ENCODE measurements around the gene MTRF1. TPM values are rescaled to one million over a fixed set of nuclear protein-coding genes. Genes with fewer than 3 reads are reported as not detected.

The MTRF1 gene, protein sequence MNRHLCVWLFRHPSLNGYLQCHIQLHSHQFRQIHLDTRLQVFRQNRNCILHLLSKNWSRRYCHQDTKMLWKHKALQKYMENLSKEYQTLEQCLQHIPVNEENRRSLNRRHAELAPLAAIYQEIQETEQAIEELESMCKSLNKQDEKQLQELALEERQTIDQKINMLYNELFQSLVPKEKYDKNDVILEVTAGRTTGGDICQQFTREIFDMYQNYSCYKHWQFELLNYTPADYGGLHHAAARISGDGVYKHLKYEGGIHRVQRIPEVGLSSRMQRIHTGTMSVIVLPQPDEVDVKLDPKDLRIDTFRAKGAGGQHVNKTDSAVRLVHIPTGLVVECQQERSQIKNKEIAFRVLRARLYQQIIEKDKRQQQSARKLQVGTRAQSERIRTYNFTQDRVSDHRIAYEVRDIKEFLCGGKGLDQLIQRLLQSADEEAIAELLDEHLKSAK
- 10 to 100 TPM; 22.1 to 35.5 (median 26.6) TPM for total RNA-seq
- 28.6 TPM for total RNA-seq (2013)
- 10.6 to 40.3 (median 23.1) reads per million in 29 experiments for total RNA-seq

DNA sequence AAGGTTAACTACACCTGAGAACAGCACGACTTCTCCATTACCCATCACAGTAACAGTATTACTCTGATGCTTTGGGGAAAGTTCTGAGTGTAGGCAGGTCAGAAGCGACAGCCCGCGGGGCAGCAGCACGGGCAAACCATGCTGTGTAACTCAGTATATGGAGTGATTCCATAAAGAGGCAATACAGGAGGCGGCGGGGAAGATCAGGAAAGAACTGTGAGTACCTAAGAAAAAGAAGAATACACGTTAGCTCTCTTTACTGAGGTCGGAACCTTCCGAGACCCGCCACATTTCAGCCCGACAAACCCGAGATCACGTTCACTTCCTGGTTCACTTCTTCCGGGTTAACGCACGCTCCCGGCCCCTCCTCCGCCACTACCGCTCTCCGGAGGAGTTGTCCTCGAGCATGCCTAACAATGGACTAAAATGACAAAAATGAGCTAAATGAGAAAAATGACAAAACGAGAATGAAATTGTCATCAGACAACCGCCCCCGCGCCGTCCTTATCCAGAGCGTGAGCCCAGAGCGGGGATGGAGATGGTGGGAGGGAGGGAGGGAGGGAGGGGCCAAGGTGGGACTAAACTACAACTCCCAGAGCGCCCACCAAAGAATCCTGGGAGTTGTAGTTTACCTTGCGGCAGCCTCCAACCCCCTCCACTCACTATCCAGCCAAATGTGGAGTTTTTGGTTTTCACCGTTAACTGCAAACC, at the start of gene MTRF1:
Gene MTRF1, minus strand, starts transcription at position 316 of the 711 bp plus-strand sequence. CDS start 2,669 bp downstream, outside the sequence.
- Mint-ChIP-seq H3K27ac (peak within 1 kb of the TSS; percentile 96 to 98), H3K36me3 (peaks cover 15% of the 10 kb centered on the region), H3K9me3 (peaks cover 0 to 2% (median 2%) of the 10 kb centered on the region in 3 donors), H3K27me3 (no peaks in the 10 kb centered on the region), H3K4me3 (peak within 1 kb of the TSS; percentile 90 to 96 (median 92)), H3K4me1 (peaks cover 27 to 30% (median 29%) of the 10 kb centered on the region in 3 donors)
- POLR2A ChIA-PET: interaction anchor here (0.6 kb wide), 2 partner anchors 70 to 323 kb away, joined by 3 read pairs; no protein-coding TSS in a partner anchor
- Histone ChIP-seq H3K27me3 (replicated peaks in 1 of 2; ENCODE audit: control insufficient read depth in 2 of 2, extremely low read depth in 1 of 2, insufficient read depth in 2 of 2, low read length in 1 of 2) (no peaks in the 10 kb centered on the region), H3K27ac (ENCODE audit: low read length) (peak within 1 kb of the TSS; percentile 83), H3K9me3 (no peaks in the 10 kb centered on the region), H3K4me3 (ENCODE audit: control insufficient read depth in 1 of 2, extremely low read depth in 1 of 2, low read length in 1 of 2) (peak within 1 kb of the TSS; percentile 69 to 95), H3K4me1 (ENCODE audit: control insufficient read depth in 1 of 2, extremely low read depth in 1 of 2, insufficient read depth in 2 of 2, low read length in 2 of 2) (peaks cover 13% of the 10 kb centered on the region in 2 experiments), H3K36me3 (ENCODE audit: control insufficient read depth in 2 of 2, extremely low read depth in 1 of 2, insufficient read depth in 1 of 2, low read length in 1 of 2) (peaks cover 0 to 14% of the 10 kb centered on the region in 2 donors)
- CTCF ChIA-PET: interaction anchor here in 1 of 2 donors (0.8 kb wide), 1 partner anchor 833 kb away, joined by 4 read pairs; no protein-coding TSS in a partner anchor
- peak; percentile 93 to 95 (median 95) for ATAC-seq (replicated peaks in 1 of 4)
- DNase-seq: peak; percentile 73 to 90 (median 81)
- WGBS (ENCODE audit: insufficient coverage): 0% methylated on average over 7 of the region's 32 CpGs

DNA sequence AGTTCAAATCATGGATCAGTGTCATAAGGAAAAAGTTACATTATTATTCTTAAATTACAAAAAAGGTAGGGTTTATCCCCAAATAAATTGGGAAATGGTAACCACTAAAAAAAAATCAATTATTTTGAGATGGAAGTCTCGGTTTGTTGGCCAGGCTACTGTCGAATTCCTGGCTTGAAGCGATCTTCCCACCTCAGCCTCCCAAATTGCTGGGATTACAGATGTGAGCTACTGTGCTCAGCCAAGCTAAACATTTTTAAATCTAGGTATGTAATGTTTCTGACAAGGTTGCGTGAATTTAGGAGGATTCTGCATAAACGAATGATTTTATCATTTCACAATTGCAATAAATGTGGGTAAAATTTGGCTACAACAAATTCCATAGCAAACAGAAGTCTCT, 49.7 kb upstream of the MTRF1 start:
- no peaks in the 10 kb centered on the region for H3K9me3 Mint-ChIP-seq
- ATAC-seq (replicated peaks in 1 of 4): no peak
- peak overlapping the region in 1 of 2 donors; percentile 64 for H3K4me3 ChIP-seq (ENCODE audit: control insufficient read depth in 1 of 2, extremely low read depth in 1 of 2, low read length in 1 of 2)
- H3K4me1 ChIP-seq (ENCODE audit: control insufficient read depth in 1 of 2, extremely low read depth in 1 of 2, insufficient read depth in 2 of 2, low read length in 2 of 2): peaks cover 32 to 33% of the 10 kb centered on the region in 2 experiments
- H3K27ac ChIP-seq (ENCODE audit: low read length): no peak overlapping the region
- H3K27ac Mint-ChIP-seq: peak overlapping the region in 1 of 2 donors; percentile 55
- POLR2A ChIA-PET: interaction anchor here in 1 of 2 donors (0.6 to 1.1 kb wide), 3 partner anchors 29 to 252 kb away, joined by 3 read pairs; partner anchors contain the start of gene WBP4
- H3K4me1 Mint-ChIP-seq: peaks cover 54 to 63% (median 54%) of the 10 kb centered on the region in 3 donors
- no peaks in the 10 kb centered on the region for H3K27me3 Mint-ChIP-seq
- peaks cover 13% of the 10 kb centered on the region for H3K36me3 Mint-ChIP-seq
- H3K36me3 ChIP-seq (ENCODE audit: control insufficient read depth in 2 of 2, extremely low read depth in 1 of 2, insufficient read depth in 1 of 2, low read length in 1 of 2): no peaks in the 10 kb centered on the region
- no peak for DNase-seq
- H3K4me3 Mint-ChIP-seq: peak overlapping the region; percentile 63 to 98 (median 93)
- CTCF ChIA-PET: interaction anchor here in 1 of 2 donors (0.6 to 0.7 kb wide), 2 partner anchors 12 to 53 kb away, joined by 4 to 6 read pairs; no protein-coding TSS in a partner anchor
- WGBS (ENCODE audit: insufficient coverage): no CpG with 5 or more reads among the region's 5 CpGs
- no peaks in the 10 kb centered on the region for H3K27me3 ChIP-seq (replicated peaks in 1 of 2; ENCODE audit: control insufficient read depth in 2 of 2, extremely low read depth in 1 of 2, insufficient read depth in 2 of 2, low read length in 1 of 2)
- H3K9me3 ChIP-seq: no peaks in the 10 kb centered on the region

DNA sequence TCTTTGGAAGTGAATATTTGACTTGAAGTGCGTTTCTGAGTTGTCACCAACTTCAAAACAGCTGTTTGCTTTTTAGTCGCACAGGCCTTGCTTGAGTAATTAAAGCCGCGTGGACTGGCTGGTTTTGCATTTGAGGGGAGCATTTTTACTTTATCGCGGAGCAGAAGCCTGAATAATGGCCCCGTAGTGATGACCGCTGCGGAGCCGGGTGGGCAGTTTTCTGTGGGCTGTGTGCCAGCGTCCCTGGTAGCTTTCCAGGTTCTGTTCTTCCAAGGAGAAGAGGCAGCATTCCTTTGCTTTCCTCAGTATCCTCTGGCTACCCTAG, 48.8 kb upstream of the MTRF1 start:
- DNase-seq (peak in 4 of 35 experiments; percentile 2 to 46 (median 7)), ATAC-seq (replicated peaks in 1 of 4) (no peak)
- Histone ChIP-seq H3K9me3 (no peaks in the 10 kb centered on the region), H3K27ac (ENCODE audit: low read length) (peak overlapping the region; percentile 80), H3K4me1 (ENCODE audit: control insufficient read depth in 1 of 2, extremely low read depth in 1 of 2, insufficient read depth in 2 of 2, low read length in 2 of 2) (peaks cover 31% of the 10 kb centered on the region in 2 experiments), H3K4me3 (ENCODE audit: control insufficient read depth in 1 of 2, extremely low read depth in 1 of 2, low read length in 1 of 2) (peak overlapping the region; percentile 98 to 99), H3K27me3 (replicated peaks in 1 of 2; ENCODE audit: control insufficient read depth in 2 of 2, extremely low read depth in 1 of 2, insufficient read depth in 2 of 2, low read length in 1 of 2) (no peaks in the 10 kb centered on the region), H3K36me3 (ENCODE audit: control insufficient read depth in 2 of 2, extremely low read depth in 1 of 2, insufficient read depth in 1 of 2, low read length in 1 of 2) (no peaks in the 10 kb centered on the region)
- Mint-ChIP-seq H3K9me3 (no peaks in the 10 kb centered on the region), H3K27ac (peak overlapping the region; percentile 88 to 93), H3K4me3 (peak overlapping the region; percentile 91 to 98 (median 93)), H3K4me1 (peaks cover 44 to 54% (median 44%) of the 10 kb centered on the region in 3 donors), H3K36me3 (peaks cover 5% of the 10 kb centered on the region), H3K27me3 (no peaks in the 10 kb centered on the region)
- WGBS (ENCODE audit: insufficient coverage): 5% methylated on average over 11 of the region's 11 CpGs
- ChIA-PET CTCF (interaction anchor here in 1 of 2 donors (0.9 kb wide), 1 partner anchor 304 kb away, joined by 3 read pairs; no protein-coding TSS in a partner anchor), POLR2A (interaction anchor here (0.7 to 1.1 kb wide), 3 partner anchors 14 to 251 kb away, joined by 3 to 4 read pairs (median 3); partner anchors contain the start of gene WBP4 (in 1 of the 2))

DNA sequence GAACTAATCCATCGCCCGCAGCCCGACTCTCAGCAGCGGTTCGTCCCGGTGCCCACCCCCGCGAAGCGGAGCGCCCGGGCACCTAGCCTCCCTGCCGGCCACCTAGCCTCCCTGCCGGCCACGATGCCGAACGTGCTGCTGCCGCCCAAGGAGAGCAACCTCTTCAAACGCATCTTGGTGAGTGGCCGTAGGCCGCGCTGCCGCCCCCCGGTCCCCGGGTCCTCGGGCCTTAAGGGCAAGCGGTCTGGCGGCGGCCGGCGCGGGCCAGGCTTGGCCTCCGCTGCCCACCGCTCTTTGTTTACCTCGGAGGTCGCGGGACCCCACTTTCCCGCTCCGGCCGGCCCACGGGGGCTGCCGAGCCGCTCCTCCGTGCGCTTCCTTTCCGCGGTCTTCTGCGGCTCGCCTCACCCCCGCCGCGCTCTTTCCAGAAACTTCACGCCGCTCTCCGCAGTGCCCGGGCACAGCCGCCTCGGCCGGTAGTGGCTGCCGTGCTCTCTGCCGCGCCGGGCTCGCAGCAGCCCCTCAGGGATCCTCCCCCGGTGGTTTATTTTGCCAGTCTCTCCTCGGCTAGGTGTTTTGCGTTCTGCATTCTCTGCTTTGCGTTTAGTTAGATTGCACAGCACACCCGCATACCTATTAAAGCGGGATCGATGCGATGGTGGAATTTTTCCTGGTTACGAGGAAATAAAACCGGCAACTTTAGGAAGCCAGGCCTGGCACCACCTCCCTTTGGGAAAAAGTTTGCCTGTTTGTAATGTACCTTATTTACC, 48.2 kb upstream of the MTRF1 start:
- CTCF ChIA-PET: interaction anchor here in 1 of 2 donors (0.9 kb wide), 1 partner anchor 303 kb away, joined by 3 read pairs; no protein-coding TSS in a partner anchor
- Histone ChIP-seq H3K9me3 (no peaks in the 10 kb centered on the region), H3K4me1 (ENCODE audit: control insufficient read depth in 1 of 2, extremely low read depth in 1 of 2, insufficient read depth in 2 of 2, low read length in 2 of 2) (peaks cover 27 to 31% of the 10 kb centered on the region in 2 experiments), H3K27ac (ENCODE audit: low read length) (peak overlapping the region; percentile 80), H3K36me3 (ENCODE audit: control insufficient read depth in 2 of 2, extremely low read depth in 1 of 2, insufficient read depth in 1 of 2, low read length in 1 of 2) (no peaks in the 10 kb centered on the region), H3K27me3 (replicated peaks in 1 of 2; ENCODE audit: control insufficient read depth in 2 of 2, extremely low read depth in 1 of 2, insufficient read depth in 2 of 2, low read length in 1 of 2) (no peaks in the 10 kb centered on the region), H3K4me3 (ENCODE audit: control insufficient read depth in 1 of 2, extremely low read depth in 1 of 2, low read length in 1 of 2) (peak overlapping the region; percentile 98 to 99)
- DNase-seq (peak; percentile 8 to 70 (median 44)), ATAC-seq (replicated peaks in 1 of 4) (peak; percentile 56 to 71 (median 64))
- H3K4me3 Mint-ChIP-seq: peak overlapping the region; percentile 91 to 98 (median 93)
- under 1% methylated on average over 64 of the region's 73 CpGs for WGBS (ENCODE audit: insufficient coverage)
- no peaks in the 10 kb centered on the region for H3K36me3 Mint-ChIP-seq
- H3K27me3 Mint-ChIP-seq: no peaks in the 10 kb centered on the region
- H3K4me1 Mint-ChIP-seq: peaks cover 39 to 54% (median 42%) of the 10 kb centered on the region in 3 donors
- POLR2A ChIA-PET: interaction anchor here (0.7 to 1.1 kb wide), 3 partner anchors 15 to 250 kb away, joined by 3 to 4 read pairs (median 3); partner anchors contain the start of gene WBP4 (in 1 of the 2)
- H3K9me3 Mint-ChIP-seq: no peaks in the 10 kb centered on the region
- peak overlapping the region; percentile 89 to 93 for H3K27ac Mint-ChIP-seq

DNA sequence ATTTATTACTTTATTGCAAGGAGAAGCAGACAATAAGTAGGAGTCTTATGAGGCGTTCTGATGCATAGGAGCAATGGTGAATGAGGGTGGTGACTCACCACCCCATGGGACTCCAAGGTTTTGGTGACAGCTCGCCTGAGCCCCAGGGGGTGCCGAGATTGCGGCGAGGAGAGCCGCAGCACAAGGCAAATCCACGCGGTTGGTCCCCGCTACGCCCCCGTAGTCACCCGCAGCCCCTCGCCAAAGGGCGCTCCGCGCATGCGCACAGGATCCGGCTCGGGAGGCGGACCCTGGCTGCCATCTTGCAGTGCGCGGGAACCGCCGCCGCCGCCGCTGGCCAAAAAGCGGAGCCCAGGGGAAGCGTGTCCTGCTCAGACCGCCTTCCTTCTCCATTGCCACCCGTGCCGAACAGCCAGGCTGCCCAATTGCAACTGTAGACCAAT, 47.6 kb upstream of the MTRF1 start, which contains the start of gene NAA16:
Gene NAA16, plus strand, starts transcription at position 305 of the 443 bp plus-strand sequence. CDS start 262 bp downstream, outside the sequence.
- POLR2A ChIA-PET: no interaction called here
- Mint-ChIP-seq H3K27me3 (no peaks in the 10 kb centered on the region), H3K27ac (peak within 1 kb of the TSS; percentile 89 to 93), H3K9me3 (no peaks in the 10 kb centered on the region), H3K36me3 (no peaks in the 10 kb centered on the region), H3K4me1 (peaks cover 35 to 50% (median 39%) of the 10 kb centered on the region in 3 donors), H3K4me3 (peak within 1 kb of the TSS; percentile 91 to 98 (median 93))
- 0% methylated on average over 32 of the region's 32 CpGs for WGBS (ENCODE audit: insufficient coverage)
- Histone ChIP-seq H3K4me1 (ENCODE audit: control insufficient read depth in 1 of 2, extremely low read depth in 1 of 2, insufficient read depth in 2 of 2, low read length in 2 of 2) (peaks cover 24 to 28% of the 10 kb centered on the region in 2 experiments), H3K36me3 (ENCODE audit: control insufficient read depth in 2 of 2, extremely low read depth in 1 of 2, insufficient read depth in 1 of 2, low read length in 1 of 2) (no peaks in the 10 kb centered on the region), H3K9me3 (no peaks in the 10 kb centered on the region), H3K4me3 (ENCODE audit: control insufficient read depth in 1 of 2, extremely low read depth in 1 of 2, low read length in 1 of 2) (peak within 1 kb of the TSS; percentile 98 to 99), H3K27me3 (replicated peaks in 1 of 2; ENCODE audit: control insufficient read depth in 2 of 2, extremely low read depth in 1 of 2, insufficient read depth in 2 of 2, low read length in 1 of 2) (no peaks in the 10 kb centered on the region), H3K27ac (ENCODE audit: low read length) (peak within 1 kb of the TSS; percentile 80)
- CTCF ChIA-PET: no interaction called here
- peak; percentile 85 to 97 (median 92) for DNase-seq
- peak; percentile 82 to 86 (median 84) for ATAC-seq (replicated peaks in 1 of 4)

All from T-cell (primary cell).